Measurements from ENCODE around the gene TRAPPC4. TPM values are rescaled to one million over a fixed set of nuclear protein-coding genes. Genes with fewer than 3 reads are reported as not detected.

Gene TRAPPC4, protein sequence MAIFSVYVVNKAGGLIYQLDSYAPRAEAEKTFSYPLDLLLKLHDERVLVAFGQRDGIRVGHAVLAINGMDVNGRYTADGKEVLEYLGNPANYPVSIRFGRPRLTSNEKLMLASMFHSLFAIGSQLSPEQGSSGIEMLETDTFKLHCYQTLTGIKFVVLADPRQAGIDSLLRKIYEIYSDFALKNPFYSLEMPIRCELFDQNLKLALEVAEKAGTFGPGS
- 47.6 and 56.7 TPM in 2 replicates for total RNA-seq

DNA sequence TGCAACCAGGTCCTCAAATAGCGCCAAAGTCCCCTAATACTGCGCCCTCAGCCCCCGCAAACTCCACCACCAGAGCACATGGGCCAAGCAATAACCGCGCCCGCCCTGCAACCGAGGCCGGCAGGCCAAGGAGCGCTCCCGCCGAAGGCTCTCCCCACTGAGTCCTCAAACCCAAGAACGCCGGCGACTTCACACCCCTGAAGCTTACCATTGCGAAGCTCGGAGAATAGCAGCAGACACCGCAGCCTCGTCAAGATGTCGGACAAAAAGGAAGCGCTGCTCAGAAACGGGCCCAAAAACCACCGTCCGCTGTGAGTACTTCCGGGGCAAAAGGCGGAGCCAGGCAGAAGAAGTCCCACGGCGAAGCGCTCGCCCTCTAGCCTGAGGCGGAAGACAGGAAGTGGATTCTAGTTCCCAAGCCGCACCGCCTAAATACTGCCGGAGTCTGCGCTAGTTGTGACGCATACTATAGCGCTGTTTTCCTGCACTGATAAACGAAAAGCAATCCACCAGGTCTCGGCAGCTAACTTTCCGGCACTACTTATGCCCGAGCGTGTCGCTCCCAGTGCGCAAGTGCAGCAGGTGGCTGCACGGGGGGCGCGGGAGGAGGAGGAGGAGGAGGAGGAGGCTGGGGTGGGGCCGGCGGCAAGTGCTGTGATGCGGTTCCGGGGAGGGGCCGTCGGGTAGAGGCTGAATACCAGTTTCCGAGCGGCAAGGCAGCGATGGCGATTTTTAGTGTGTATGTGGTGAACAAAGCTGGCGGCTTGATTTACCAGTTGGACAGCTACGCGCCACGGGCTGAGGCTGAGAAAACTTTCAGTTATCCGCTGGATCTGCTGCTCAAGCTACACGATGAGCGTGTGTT, at the start of gene TRAPPC4, which contains the start of gene RPS25:
TSS of gene TRAPPC4 (plus strand) at position 693 of the 865 bp plus-strand sequence. CDS start at position 723, 30 bp downstream.
TSS of gene RPS25 (minus strand) at position 270 of the 865 bp plus-strand sequence. CDS start at position 211, 59 bp downstream.

DNA sequence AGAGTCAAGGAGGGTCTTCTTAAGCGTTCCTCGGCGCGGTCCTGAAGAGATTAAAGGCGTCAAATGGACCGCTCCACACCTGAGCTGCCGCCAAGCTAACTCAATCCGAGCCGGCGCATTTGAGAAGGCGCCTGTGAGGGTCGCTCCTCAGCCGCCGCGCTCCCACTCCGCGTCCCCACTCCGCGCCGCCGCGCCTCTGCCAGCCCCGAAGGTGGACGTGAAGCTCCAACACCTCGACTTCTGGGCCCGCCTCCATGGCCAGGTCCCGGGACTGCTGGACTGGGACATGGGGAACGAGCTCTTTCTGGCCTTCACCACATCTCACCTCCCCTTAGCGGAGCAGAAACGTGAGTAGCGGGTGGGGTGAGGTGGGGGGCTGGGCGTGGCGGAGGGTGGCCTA, 46.9 kb upstream of the TRAPPC4 start, which contains the start of gene FOXR1:
TSS of gene FOXR1 (plus strand) at position 116 of the 400 bp plus-strand sequence. CDS start at position 287, 171 bp downstream.

DNA sequence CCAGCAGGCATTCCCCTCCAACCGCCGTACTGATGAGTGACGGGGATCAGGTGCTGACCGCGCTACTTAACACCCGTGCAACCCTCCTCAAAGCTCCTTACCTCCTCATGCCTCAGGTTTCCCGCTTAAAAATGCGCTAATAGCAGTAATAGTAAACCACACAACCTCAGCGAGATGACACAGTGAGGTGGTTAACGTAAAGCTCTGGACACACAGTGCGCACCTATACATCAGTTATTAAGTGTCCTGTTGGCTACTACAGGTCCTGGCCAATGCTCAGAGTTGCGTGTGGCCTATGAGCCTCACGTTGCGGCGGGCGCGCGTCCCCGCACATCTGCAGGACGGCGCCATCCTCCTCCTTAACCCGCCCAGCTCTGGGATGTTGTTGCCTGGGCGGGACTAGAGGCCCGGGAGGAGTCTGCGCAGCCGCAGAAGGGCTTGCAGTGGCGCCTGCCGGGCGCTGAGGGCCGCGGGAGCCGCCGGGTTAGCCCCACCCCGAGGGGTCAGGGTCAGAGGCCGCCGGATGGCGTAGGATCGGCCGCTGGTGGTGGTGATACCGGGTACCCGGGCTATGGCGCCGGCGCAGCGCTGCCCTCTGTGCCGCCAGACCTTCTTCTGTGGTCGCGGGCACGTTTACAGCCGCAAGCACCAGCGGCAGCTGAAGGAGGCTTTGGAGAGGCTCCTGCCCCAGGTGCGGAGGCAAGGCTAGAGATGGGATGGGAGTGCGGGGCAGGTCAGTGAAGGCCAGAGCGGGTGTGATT, 20.8 kb upstream of the TRAPPC4 start, which contains the start of gene CENATAC:
TSS of gene CENATAC (plus strand) at position 512 of the 761 bp plus-strand sequence. CDS start at position 572, 60 bp downstream.

DNA sequence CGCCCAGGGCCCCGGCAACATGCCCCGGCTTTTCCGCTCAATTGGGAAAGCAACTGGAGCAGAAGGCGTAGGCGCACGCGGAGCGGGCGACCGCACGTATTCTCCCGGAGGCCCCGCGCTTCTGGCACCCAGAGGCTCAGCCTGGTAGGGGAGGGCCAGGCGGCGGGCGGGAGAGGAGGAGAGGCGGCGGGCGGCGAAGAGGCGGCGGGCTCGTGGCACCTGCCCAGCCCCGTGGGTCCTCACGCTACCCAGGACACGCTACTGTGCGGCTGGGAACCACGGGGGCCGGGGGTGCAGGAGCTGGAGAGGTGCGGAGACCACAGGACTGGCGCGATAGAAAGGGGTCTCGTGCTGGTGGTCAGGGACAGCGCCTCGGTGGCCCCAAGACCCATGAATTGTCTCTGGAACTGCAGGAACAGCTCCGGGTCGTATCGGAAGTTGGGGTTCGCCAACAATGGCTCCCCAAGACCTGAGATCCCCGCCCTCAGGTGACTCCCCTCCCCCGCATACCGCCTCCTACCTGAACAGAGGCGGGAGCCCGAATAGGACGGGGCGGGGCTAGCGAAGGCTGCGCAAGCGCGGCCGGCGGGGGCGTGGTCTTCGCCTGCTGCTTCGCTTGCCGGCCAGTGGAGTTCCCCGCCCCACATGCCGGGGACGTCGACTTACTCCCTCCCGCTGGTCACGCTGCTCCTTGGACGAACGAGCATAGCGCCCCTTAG, 11.9 kb downstream of the TRAPPC4 start, which contains the start of gene SLC37A4:
TSS of gene SLC37A4 (minus strand) at position 549 of the 719 bp plus-strand sequence.

GRCh38 chr11:119057000-119057769, 38.6 kb downstream of the TRAPPC4 start, which contains the start of gene HYOU1:
Gene HYOU1 (minus strand): TSS chr11:119057205. CDS start chr11:119056160, 1,045 bp downstream.

DNA sequence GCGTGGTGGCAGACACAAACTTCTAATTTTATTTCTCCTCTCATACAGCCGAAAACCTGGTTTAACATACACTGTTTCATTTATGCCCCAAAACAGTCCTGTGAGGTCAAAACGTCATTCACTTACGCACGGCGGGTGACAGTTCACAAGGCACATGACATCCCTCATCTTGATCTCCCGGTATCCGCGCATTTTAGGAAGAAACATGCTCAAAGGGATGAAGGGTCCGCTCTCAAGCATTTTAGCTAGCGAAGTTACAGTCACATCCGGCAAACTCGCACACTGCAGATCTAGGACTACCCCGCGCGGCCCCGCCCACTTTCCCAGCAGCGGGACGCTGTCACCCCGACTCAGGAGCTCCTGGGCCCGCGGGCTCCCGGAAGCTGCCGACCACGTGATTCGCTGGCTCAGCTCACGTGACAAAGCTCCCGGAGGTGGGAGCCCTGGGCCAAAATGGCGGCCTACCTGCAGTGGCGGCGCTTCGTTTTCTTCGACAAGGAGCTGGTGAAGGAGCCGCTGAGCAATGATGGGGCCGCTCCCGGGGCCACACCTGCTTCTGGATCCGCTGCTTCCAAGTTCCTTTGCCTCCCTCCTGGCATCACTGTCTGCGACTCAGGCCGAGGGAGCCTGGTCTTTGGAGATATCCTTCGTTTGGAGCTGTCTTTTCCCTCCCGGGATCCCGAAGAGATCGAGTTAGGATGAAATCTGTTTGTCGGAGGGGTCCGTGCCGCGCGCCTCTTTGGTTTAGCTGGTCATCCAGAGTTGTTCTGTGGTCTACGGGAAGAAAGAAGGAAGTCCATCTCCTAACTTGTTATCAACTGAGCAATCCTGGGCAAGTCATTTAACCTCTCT, 49.0 kb downstream of the TRAPPC4 start, which contains the start of gene VPS11:
TSS of gene VPS11 (plus strand) at position 448 of the 852 bp plus-strand sequence. CDS start at position 454, 6 bp downstream.

Other genes starting within 250 kb of the TRAPPC4 start
- 61.6 and 91.4 TPM in 2 replicates for gene DDX6, start 227.6 kb upstream of the TRAPPC4 start, total RNA-seq
- not detected in 2 replicates for gene CXCR5, start 134.9 kb upstream of the TRAPPC4 start, total RNA-seq
- 21.1 and 49.4 TPM in 2 replicates for gene BCL9L, start 92.8 kb upstream of the TRAPPC4 start, total RNA-seq
- not detected in 2 replicates for gene UPK2, start 62.5 kb upstream of the TRAPPC4 start, total RNA-seq
- not detected in 2 replicates for gene FOXR1, start 47.0 kb upstream of the TRAPPC4 start, total RNA-seq
- gene CENATAC, start 20.6 kb upstream of the TRAPPC4 start, total RNA-seq, result 6.3 and 6.8 TPM in 2 replicates
- 1,512 and 1,580 TPM in 2 replicates for gene RPS25, start 423 bp upstream of the TRAPPC4 start, total RNA-seq
- 6.6 and 10.5 TPM in 2 replicates for gene SLC37A4, start 12.1 kb downstream of the TRAPPC4 start, total RNA-seq
- 119 and 147 TPM in 2 replicates for gene HYOU1, start 38.4 kb downstream of the TRAPPC4 start, total RNA-seq
- 16.8 and 26.4 TPM in 2 replicates for gene VPS11, start 49.1 kb downstream of the TRAPPC4 start, total RNA-seq
- 3.4 and 22.4 TPM in 2 replicates for gene HMBS, start 66.1 kb downstream of the TRAPPC4 start, total RNA-seq
- gene DPAGT1, start 83.1 kb downstream of the TRAPPC4 start, total RNA-seq, result 16.4 and 23.2 TPM in 2 replicates
- 3.4 TPM in 2 replicates for gene C2CD2L, start 88.6 kb downstream of the TRAPPC4 start, total RNA-seq
- gene HINFP, start 102.8 kb downstream of the TRAPPC4 start, total RNA-seq, result 6.9 and 16.5 TPM in 2 replicates
- under 0.01 TPM in 1 of 2 replicates, not detected in the other for gene ABCG4, start 130.3 kb downstream of the TRAPPC4 start, total RNA-seq
- 8.8 and 11.8 TPM in 2 replicates for gene NLRX1, start 150.0 kb downstream of the TRAPPC4 start, total RNA-seq
- gene NHERF4, start 166.7 kb downstream of the TRAPPC4 start, total RNA-seq, result not detected in 2 replicates
- gene CBL, start 187.6 kb downstream of the TRAPPC4 start, total RNA-seq, result 6.5 and 7.5 TPM in 2 replicates

All from cardiac atrium fibroblast (primary cell).